ENCODE results near the gene NHERF1. TPM values are rescaled to one million over a fixed set of nuclear protein-coding genes. Genes with fewer than 3 reads are reported as not detected.

Gene NHERF1
- total RNA-seq = 100 to 1,000 TPM; 254 to 281 TPM

GRCh38 chr17:74748529-74749278 lies at the start of gene NHERF1:
Gene NHERF1 (plus strand): TSS chr17:74748628. CDS start chr17:74748847, 219 bp downstream.
- Mint-ChIP-seq H3K4me3 (peak within 1 kb of the TSS; percentile 92), H3K9me3 (peaks cover 3% of the 10 kb centered on the region), H3K4me1 (peaks cover 65% of the 10 kb centered on the region), H3K27ac (peak within 1 kb of the TSS; percentile 84), H3K27me3 (no peaks in the 10 kb centered on the region), H3K36me3 (ENCODE audit: low read depth) (peaks cover 45% of the 10 kb centered on the region)
- POLR2A ChIA-PET = interaction anchor here (1.3 kb wide), 1 partner anchor 91 kb away, joined by 6 read pairs; no protein-coding TSS in a partner anchor
- peak; percentile 93 for DNase-seq
- CTCF ChIA-PET = interaction anchor here (0.8 to 4.7 kb wide), 11 partner anchors 10 to 486 kb away, joined by 3 to 38 read pairs (median 7); partner anchors contain the start of genes NAT9 and RAB37

DNA sequence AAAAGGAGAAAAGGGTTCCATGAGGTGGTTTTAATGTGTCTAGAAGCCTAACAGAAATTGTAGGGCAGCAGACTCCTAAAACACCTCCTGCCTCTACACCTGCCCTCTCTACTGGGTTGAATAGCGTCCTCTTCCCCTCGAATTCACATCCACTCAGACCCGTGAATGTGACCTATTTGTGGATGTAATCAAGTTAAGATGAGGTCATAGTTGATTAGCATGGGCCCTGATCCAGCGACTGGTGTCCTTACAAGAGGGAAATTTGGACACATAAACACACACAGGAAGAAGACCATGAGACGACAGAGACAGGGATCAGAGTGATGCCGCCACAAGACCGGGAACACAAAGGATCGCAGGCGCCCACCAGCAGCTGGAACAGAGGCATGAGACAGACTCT lies 49.2 kb upstream of the NHERF1 start:
- H3K9me3 Mint-ChIP-seq = peaks cover 2% of the 10 kb centered on the region
- CTCF ChIA-PET = interaction anchor here (1.2 kb wide), 1 partner anchor 18 kb away, joined by 3 read pairs; no protein-coding TSS in a partner anchor
- POLR2A ChIA-PET = no interaction called here

DNA sequence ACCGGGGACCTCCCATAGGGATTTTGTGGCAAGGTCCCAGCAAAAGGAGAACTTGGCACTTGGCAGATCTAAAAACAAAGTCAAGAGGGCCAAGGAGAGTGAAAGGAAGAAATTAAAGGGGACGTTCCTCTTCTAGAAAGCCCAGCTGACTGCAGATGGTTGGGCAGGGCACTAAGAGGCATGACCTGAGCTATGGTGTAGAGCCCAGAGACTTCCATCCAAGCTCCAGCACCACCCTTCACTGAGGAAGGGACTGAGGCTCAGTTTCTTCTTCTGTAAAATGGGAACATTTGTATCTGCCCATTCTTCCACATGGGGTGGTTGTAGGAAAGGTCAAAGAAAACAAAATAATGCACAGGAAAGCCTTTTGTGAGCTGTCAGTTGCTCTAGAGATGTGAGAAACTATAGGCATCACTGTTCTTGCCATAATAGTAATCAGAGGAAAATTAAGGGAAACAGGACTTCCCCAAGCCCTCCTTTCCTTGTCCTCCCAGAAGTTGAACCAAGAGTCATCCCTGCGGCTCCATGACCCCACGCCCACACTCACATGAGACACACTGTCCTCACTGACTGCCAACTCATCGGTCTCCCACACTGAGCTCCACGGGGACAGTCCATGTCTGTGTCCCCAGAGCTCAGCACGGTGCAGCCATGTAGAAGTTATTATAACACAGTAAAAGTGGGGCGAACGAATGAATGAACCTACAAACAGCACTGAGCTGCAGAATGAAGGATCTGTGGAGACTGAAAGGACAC lies 46.1 kb upstream of the NHERF1 start:
- Mint-ChIP-seq H3K27ac (no peak overlapping the region), H3K4me1 (no peaks in the 10 kb centered on the region), H3K9me3 (no peaks in the 10 kb centered on the region), H3K4me3 (no peak overlapping the region), H3K27me3 (peaks cover 28% of the 10 kb centered on the region), H3K36me3 (ENCODE audit: low read depth) (no peaks in the 10 kb centered on the region)
- DNase-seq = no peak
- ChIA-PET CTCF (interaction anchor here (0.7 to 1.4 kb wide), 7 partner anchors 10 to 34 kb away, joined by 3 to 5 read pairs (median 4); no protein-coding TSS in a partner anchor), POLR2A (no interaction called here)

More for the DNA sequence above, 49.2 kb upstream of the NHERF1 start:
- Mint-ChIP-seq H3K36me3 (ENCODE audit: low read depth) (no peaks in the 10 kb centered on the region), H3K27ac (no peak overlapping the region), H3K4me1 (no peaks in the 10 kb centered on the region), H3K27me3 (peaks cover 11% of the 10 kb centered on the region), H3K4me3 (no peak overlapping the region)
- DNase-seq = no peak

GRCh38 chr17:74703311-74703710 lies 45.1 kb upstream of the NHERF1 start:
- Mint-ChIP-seq H3K9me3 (no peaks in the 10 kb centered on the region), H3K27me3 (peaks cover 30% of the 10 kb centered on the region), H3K27ac (no peak overlapping the region), H3K4me3 (no peak overlapping the region), H3K36me3 (ENCODE audit: low read depth) (no peaks in the 10 kb centered on the region), H3K4me1 (no peaks in the 10 kb centered on the region)
- ChIA-PET CTCF (interaction anchor here (0.9 to 1.3 kb wide), 4 partner anchors 11 to 33 kb away, joined by 3 to 4 read pairs (median 4); no protein-coding TSS in a partner anchor), POLR2A (no interaction called here)
- no peak for DNase-seq

DNA sequence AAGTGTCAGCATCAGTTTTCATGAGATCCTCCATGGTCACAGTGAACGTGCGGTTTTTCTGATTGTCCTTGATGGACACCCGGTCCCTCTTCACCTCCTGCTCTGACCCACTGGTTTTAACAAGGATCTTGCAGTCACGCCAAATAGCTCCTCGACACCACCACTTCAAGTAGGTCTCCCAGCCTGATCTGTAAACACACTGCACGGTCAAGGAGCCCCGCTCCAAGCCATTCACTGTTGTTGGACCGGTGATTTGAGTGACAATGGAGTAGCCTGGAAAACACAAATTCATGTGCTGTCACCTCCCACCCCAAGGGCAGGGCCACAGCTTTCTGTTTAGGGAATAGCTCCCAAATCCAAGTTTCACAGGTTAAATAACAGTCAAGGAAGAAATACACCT lies 43.9 kb upstream of the NHERF1 start:
- no peak for DNase-seq

DNA sequence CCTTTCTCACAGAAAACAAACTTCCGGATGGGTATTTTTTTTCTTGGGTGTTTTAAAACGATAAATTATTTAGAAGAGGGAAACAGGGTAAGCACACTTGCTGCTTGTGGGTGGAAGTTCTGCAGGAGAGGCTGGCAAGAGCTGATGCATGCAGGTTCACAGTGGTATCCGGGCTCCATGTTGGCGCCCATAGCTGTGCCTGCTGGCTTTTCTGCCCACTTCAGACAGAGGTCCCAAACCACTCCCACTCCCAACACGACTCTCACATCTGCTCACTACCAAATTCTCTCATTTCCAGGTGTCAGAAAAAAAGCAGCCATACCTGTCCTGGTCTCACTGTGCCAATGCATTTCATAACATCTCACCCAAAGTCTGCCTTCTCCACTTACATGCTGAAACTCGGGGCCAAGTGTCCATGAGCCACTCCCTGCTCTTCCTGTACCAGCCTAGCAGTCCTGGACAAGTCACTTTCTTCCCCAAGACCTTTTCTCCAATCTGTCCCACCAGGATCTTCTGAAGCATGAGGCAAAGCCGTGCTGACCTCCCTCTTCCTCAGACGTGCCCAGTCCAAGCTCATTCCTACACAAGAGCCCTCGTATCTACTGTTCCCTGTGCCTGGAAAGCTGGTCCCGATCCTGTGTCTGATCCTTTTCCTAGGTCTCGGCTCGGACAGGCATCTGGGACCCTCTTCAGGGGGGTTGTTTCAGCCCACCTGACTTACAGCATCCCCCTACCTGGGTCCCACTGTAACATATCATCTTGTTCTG lies 37.2 kb upstream of the NHERF1 start:
- no peaks in the 10 kb centered on the region for H3K9me3 Mint-ChIP-seq
- CTCF ChIA-PET = interaction anchor here (0.5 to 1.5 kb wide), 2 partner anchors 54 to 191 kb away, joined by 4 to 7 read pairs; no protein-coding TSS in a partner anchor
- H3K4me3 Mint-ChIP-seq = no peak overlapping the region
- H3K4me1 Mint-ChIP-seq = peaks cover 6% of the 10 kb centered on the region
- no peak for DNase-seq
- POLR2A ChIA-PET = no interaction called here
- no peak overlapping the region for H3K27ac Mint-ChIP-seq
- H3K36me3 Mint-ChIP-seq (ENCODE audit: low read depth) = no peaks in the 10 kb centered on the region
- peaks cover 31% of the 10 kb centered on the region for H3K27me3 Mint-ChIP-seq

More for the DNA sequence above, 43.9 kb upstream of the NHERF1 start:
- Mint-ChIP-seq H3K4me1 (no peaks in the 10 kb centered on the region), H3K27me3 (peaks cover 30% of the 10 kb centered on the region), H3K4me3 (no peak overlapping the region), H3K9me3 (no peaks in the 10 kb centered on the region), H3K27ac (no peak overlapping the region), H3K36me3 (ENCODE audit: low read depth) (no peaks in the 10 kb centered on the region)
- POLR2A ChIA-PET = no interaction called here
- CTCF ChIA-PET = no interaction called here

DNA sequence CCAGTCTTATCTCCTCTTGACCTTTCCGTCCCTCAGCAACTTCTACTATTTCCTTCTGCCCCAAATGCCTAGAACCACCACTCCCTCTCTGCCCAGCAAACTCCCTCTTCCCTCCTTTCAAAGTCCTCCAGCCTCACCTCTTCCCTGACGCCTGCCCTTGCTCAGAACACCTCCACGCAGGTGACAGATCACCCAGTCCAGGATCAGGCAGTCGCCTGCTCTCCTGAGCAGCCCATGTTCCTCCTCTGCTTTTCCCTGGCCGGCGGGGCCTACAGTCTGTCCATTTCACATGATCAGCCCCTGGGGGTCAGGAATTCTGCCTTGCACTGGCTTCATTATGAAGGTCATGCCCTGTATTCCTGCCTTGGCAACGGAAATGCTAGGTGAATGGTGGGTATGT lies 36.1 kb upstream of the NHERF1 start:
- POLR2A ChIA-PET = no interaction called here
- no peak for DNase-seq
- H3K27me3 Mint-ChIP-seq = peaks cover 27% of the 10 kb centered on the region
- CTCF ChIA-PET = interaction anchor here (1.5 kb wide), 1 partner anchor 55 kb away, joined by 4 read pairs; no protein-coding TSS in a partner anchor
- no peaks in the 10 kb centered on the region for H3K36me3 Mint-ChIP-seq (ENCODE audit: low read depth)
- no peaks in the 10 kb centered on the region for H3K9me3 Mint-ChIP-seq
- H3K4me1 Mint-ChIP-seq = peaks cover 6% of the 10 kb centered on the region
- no peak overlapping the region for H3K27ac Mint-ChIP-seq
- H3K4me3 Mint-ChIP-seq = no peak overlapping the region

GRCh38 chr17:74712756-74713155 lies 35.7 kb upstream of the NHERF1 start, which contains the start of gene CD300LF:
Gene CD300LF (minus strand): TSS chr17:74712923. CDS start chr17:74712866, 57 bp downstream.
- no peak for DNase-seq
- peaks cover 6% of the 10 kb centered on the region for H3K4me1 Mint-ChIP-seq
- POLR2A ChIA-PET = no interaction called here
- peaks cover 28% of the 10 kb centered on the region for H3K27me3 Mint-ChIP-seq
- H3K4me3 Mint-ChIP-seq = no peak within 1 kb of the TSS
- no peaks in the 10 kb centered on the region for H3K9me3 Mint-ChIP-seq
- CTCF ChIA-PET = no interaction called here
- H3K36me3 Mint-ChIP-seq (ENCODE audit: low read depth) = no peaks in the 10 kb centered on the region
- H3K27ac Mint-ChIP-seq = peak within 1 kb of the TSS; percentile 46

- H3K4me1 Mint-ChIP-seq = peaks cover 6% of the 10 kb centered on the region
- no peaks in the 10 kb centered on the region for H3K9me3 Mint-ChIP-seq
- DNase-seq = no peak
- H3K27me3 Mint-ChIP-seq = peaks cover 29% of the 10 kb centered on the region
- ChIA-PET CTCF (interaction anchor here (1.2 kb wide), 1 partner anchor 33 kb away, joined by 3 read pairs; no protein-coding TSS in a partner anchor), POLR2A (no interaction called here)
- no peak overlapping the region for H3K4me3 Mint-ChIP-seq
- no peak overlapping the region for H3K27ac Mint-ChIP-seq
- H3K36me3 Mint-ChIP-seq (ENCODE audit: low read depth) = no peaks in the 10 kb centered on the region
Measured at GRCh38 chr17:74713171-74713755, 35.2 kb upstream of the NHERF1 start.

DNA sequence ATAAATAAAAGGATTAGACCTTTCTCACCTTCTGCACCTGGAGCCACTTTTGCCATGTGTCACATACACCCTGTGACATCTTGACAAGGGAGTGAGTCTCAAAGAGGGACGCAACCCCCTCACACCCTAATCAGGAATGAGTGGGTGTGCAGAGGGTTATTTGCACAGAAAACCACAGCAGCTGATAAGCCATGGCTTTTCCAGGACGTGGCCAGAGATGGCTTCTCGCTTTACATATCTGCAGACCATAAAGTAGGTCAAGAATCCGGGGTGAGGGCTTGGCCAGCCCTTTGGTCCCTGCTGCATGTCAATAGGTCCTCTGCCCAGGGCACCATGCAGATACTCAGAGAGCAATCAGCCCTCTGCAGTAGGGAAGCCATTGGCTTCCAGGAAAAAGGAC lies 33.3 kb upstream of the NHERF1 start:
- no peak overlapping the region for H3K27ac Mint-ChIP-seq
- POLR2A ChIA-PET = interaction anchor here (0.6 kb wide), 1 partner anchor 9 kb away, joined by 3 read pairs; no protein-coding TSS in a partner anchor
- CTCF ChIA-PET = interaction anchor here (1.3 kb wide), 1 partner anchor 11 kb away, joined by 5 read pairs; no protein-coding TSS in a partner anchor

DNA sequence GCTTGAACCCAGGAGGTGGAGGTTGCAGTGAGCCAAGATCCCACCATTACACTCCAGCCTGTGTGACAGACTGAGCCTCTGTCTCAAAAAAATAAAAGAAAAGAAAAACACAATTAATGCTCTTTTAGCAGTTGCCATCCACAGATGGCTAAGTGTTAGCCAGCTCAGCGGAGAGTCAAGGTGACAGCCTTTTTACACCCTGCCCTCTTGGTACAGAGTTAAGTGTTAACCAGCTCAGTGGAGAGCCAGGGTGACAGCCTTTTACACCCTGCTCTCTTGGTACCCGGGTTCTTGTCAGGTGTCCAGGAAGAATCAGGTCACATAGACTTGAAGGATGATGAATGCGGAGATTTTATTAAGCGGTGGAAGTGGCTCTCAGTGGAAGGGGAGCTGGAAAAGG lies 27.9 kb upstream of the NHERF1 start:
- Mint-ChIP-seq H3K9me3 (no peaks in the 10 kb centered on the region), H3K4me3 (no peak overlapping the region), H3K27ac (no peak overlapping the region), H3K27me3 (peaks cover 42% of the 10 kb centered on the region), H3K4me1 (peaks cover 9% of the 10 kb centered on the region), H3K36me3 (ENCODE audit: low read depth) (no peaks in the 10 kb centered on the region)
- DNase-seq = no peak
- POLR2A ChIA-PET = no interaction called here
- CTCF ChIA-PET = interaction anchor here (1.1 kb wide), 1 partner anchor 16 kb away, joined by 3 read pairs; no protein-coding TSS in a partner anchor

More for the DNA sequence above, 33.3 kb upstream of the NHERF1 start:
- Mint-ChIP-seq H3K4me3 (no peak overlapping the region), H3K27me3 (peaks cover 38% of the 10 kb centered on the region), H3K9me3 (no peaks in the 10 kb centered on the region), H3K4me1 (peaks cover 6% of the 10 kb centered on the region), H3K36me3 (ENCODE audit: low read depth) (no peaks in the 10 kb centered on the region)
- no peak for DNase-seq

- POLR2A ChIA-PET = no interaction called here
Measured at GRCh38 chr17:74722782-74723181, 25.6 kb upstream of the NHERF1 start.

More at GRCh38 chr17:74722782-74723181, 25.6 kb upstream of the NHERF1 start:
- CTCF ChIA-PET = interaction anchor here (2.3 kb wide), 1 partner anchor 65 kb away, joined by 6 read pairs; no protein-coding TSS in a partner anchor
- Mint-ChIP-seq H3K4me1 (peaks cover 9% of the 10 kb centered on the region), H3K9me3 (no peaks in the 10 kb centered on the region), H3K27me3 (peaks cover 33% of the 10 kb centered on the region), H3K4me3 (no peak overlapping the region), H3K27ac (no peak overlapping the region), H3K36me3 (ENCODE audit: low read depth) (no peaks in the 10 kb centered on the region)
- DNase-seq = no peak
